ENCODE data around the gene KLF16.

KLF16 gene

GRCh38 chr19:1857648-1858326 lies 5.6 kb downstream of the KLF16 start:
- H3K4me3 ChIP-seq (ENCODE audit: control insufficient read depth, low read depth, low read length): no peak overlapping the region
- DNase-seq (ENCODE audit: low read depth): no peak
- no peak for TF ChIP-seq CTCF (conservative IDR thresholded peaks at IDR 0.05; ENCODE audit: control insufficient read depth, insufficient read depth, low read depth, low read length)

GRCh38 chr19:1856698-1857603 lies 6.4 kb downstream of the KLF16 start:
- H3K4me3 ChIP-seq (ENCODE audit: control insufficient read depth, low read depth, low read length): peak overlapping the region; percentile 33
- peak; percentile 82 for DNase-seq (ENCODE audit: low read depth)
- no peak for TF ChIP-seq CTCF (conservative IDR thresholded peaks at IDR 0.05; ENCODE audit: control insufficient read depth, insufficient read depth, low read depth, low read length)

GRCh38 chr19:1856345-1856697 lies 7.1 kb downstream of the KLF16 start:
- no peak overlapping the region for H3K4me3 ChIP-seq (ENCODE audit: control insufficient read depth, low read depth, low read length)
- DNase-seq (ENCODE audit: low read depth): no peak
- no peak for TF ChIP-seq CTCF (conservative IDR thresholded peaks at IDR 0.05; ENCODE audit: control insufficient read depth, insufficient read depth, low read depth, low read length)

GRCh38 chr19:1855828-1856255 lies 7.5 kb downstream of the KLF16 start:
- no peak for TF ChIP-seq CTCF (conservative IDR thresholded peaks at IDR 0.05; ENCODE audit: control insufficient read depth, insufficient read depth, low read depth, low read length)
- no peak overlapping the region for H3K4me3 ChIP-seq (ENCODE audit: control insufficient read depth, low read depth, low read length)
- no peak for DNase-seq (ENCODE audit: low read depth)

- no peak for TF ChIP-seq CTCF (conservative IDR thresholded peaks at IDR 0.05; ENCODE audit: control insufficient read depth, insufficient read depth, low read depth, low read length)
- no peak overlapping the region for H3K4me3 ChIP-seq (ENCODE audit: control insufficient read depth, low read depth, low read length)
- DNase-seq (ENCODE audit: low read depth): peak; percentile 65
These were observed 8.1 kb downstream of the KLF16 start for GRCh38 chr19:1855040-1855827.

GRCh38 chr19:1854542-1855039 lies 8.8 kb downstream of the KLF16 start:
- no peak for TF ChIP-seq CTCF (conservative IDR thresholded peaks at IDR 0.05; ENCODE audit: control insufficient read depth, insufficient read depth, low read depth, low read length)
- H3K4me3 ChIP-seq (ENCODE audit: control insufficient read depth, low read depth, low read length): no peak overlapping the region
- no peak for DNase-seq (ENCODE audit: low read depth)

All from fibroblast of mammary gland (primary cell).